ENCODE data around the gene BIN1.

- TF ChIP-seq POLR2AphosphoS5 (IDR thresholded peaks at IDR 0.05; ENCODE audit: low read depth, low read length) = no peak
- no peak for TF ChIP-seq FOXP2 (optimal IDR thresholded peaks at IDR 0.05; ENCODE audit: borderline replicate concordance, extremely low read depth, extremely low read length, insufficient read depth)
- no peak for TF ChIP-seq TAF1 (IDR thresholded peaks at IDR 0.05; ENCODE audit: borderline replicate concordance, insufficient read depth, low read length)
- TF ChIP-seq SIN3A (IDR thresholded peaks at IDR 0.05; ENCODE audit: borderline replicate concordance, insufficient read depth, low read length) = no peak
- no peak for TF ChIP-seq REST (IDR thresholded peaks at IDR 0.05; ENCODE audit: insufficient read depth in 1 of 2, low read depth in 2 of 2, low read length in 2 of 2)
Measured at GRCh38 chr2:127044977-127045661, 61.8 kb downstream of the BIN1 start.

Measured in PFSK-1 (cell line).